HG03175 (cell line): ENCODE results near the gene FAM222A.

Experiments used
- ATAC-seq: cut with Tn5 transposase; IDR thresholded peaks from one replicate; pipeline ENCODE4 v1.9.1; 2021; ENCODE audit warnings: mild to moderate bottlenecking, moderate library complexity; ENCODE audit not compliant: unreplicated experiment

Gene FAM222A

DNA sequence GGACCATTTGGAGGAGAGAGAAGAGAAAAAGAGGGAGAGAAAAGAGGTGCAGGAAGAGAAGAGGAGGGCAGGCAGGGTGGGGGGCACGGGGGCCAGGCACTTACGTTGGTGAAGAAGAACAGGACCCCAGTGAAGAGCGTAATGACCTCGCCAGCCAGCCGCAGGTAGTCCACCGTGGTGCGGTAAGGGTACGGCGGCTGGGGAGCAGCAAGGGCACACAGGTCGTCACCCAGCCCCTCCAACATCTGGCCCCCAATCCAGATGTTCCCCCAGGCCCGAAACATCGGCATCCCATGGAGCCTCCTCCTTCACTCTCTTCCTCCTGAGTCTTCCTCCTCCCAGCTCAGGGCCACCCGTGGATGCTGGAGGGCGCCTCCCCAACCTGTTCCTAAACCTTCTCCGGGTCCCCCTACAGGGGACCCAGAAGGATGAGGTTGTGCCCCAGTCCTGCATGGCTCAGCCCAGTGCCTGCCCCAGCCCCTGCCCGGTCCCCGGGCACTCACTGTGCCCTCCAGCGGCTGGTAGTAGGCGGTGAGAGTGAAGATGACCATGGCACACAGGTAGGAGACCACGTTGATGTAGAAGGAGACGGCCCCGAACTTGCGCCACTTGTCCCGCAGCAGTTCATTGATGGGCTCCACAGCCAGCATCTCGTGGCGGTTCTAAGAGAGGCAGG is 80.3 kb downstream of the FAM222A start:
- no peak for ATAC-seq

DNA sequence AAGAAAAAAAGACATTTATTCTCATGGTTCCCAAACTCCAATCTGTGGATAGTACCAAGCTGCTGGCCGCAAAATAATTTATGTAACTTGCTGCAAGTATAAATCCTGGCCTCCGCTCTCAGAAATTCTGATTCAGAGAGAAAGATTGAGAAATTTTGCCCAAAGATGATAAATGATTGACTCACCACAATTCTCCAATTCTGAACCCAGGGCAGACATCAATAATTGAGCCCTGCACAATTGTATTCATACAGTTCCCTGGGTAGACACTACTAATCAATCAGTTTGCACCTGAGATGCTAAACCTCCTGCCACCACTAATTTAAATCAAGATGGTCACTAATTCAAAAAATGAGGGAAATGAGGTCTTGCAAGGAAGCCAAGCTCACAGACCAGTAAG is 81.4 kb downstream of the FAM222A start:
- ATAC-seq, result no peak

DNA sequence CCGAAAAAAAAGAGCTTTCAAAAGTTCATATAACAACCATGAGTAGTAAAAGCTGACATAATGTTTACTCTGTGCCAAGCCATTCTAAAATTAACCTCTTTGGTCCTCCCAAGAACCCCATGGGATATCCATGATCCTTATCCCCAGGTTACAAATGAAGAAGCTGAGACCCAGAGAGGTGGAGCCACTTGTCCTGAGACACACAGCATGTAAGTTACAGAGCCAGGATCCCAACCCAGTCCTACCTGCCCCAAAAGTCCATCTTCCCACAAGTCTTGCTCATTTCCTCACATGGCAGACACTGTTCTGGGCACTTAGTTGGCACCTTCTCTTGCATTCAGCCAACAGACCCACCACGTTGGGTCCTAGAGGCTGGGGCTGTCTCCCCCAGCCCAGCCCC is 82.4 kb downstream of the FAM222A start:
- ATAC-seq, result no peak

DNA sequence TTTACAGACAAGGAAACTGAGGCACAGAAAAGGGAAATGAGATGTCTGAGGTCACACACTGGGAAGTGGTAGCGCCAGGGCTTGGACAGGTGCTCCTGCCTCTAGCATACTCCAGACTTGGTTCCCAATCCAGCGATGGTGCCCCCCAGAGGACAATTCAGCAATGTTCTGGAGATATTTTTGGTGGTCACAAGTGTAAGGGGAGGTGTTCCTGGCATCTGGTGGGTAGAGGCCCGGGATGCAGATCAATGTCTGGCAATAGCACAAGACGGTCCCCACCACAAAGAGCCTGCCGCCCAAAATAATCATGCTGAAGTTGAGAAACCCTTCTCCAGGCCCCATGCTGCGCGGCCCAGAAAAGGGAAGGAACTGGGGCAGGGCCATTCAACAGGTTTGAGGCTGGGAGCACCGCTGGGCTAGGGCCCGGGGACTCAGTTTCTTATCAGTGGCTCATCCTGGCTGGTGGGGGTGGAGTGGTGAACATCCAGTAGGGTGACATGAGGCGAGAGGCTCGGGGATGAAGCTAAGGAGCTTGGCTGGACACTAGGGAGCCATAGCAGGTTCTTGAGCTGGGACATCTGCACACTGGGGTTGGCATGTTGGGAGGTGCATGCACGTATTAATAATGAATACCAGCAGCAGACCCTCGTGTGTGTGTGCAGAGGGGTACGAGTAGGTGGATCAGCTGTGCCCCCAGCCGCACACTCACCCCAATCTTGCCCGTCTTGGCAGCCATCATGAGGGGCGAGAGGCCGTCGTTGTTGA is 84.5 kb downstream of the FAM222A start:
- no peak for ATAC-seq

DNA sequence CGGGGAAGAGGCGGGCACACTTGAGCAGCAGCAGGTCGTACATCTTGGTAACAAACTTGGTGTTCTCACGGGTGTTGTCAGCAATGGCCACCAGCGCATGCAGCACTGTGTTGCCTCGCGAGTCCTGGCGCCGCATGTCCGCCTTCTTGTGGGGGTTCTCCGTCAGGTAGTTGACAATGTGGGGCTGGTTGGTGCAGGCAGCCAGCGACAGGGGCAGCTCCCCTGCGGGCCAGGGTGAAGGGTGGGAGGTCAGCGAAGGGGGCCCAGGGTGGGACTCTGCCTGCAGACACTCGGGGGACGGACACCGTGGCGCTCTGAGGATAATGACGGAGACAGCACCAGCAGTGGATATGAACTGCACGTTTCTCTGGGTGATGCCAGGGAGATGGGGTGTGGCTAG is 85.1 kb downstream of the FAM222A start:
- ATAC-seq, result no peak

DNA sequence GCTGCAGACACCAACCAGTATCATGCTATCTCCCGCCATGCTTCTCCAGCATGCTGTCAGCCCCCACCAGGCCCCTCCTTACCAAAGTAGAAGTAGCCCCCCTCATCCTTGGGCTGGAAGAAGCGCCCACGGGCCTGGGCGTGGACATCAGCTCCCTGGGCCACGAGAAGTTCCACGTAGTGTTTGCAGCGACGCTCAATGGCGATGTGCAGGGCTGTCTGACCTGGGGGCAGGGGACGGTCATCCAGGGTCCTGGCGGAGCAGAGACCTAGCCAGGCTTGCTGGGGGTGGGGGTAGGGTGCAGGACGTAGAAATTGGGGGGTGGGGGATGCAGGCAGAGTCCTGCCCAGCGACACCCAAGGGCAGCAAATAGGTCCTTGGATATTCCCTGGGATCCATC is 86.9 kb downstream of the FAM222A start:
- ATAC-seq, result no peak

DNA sequence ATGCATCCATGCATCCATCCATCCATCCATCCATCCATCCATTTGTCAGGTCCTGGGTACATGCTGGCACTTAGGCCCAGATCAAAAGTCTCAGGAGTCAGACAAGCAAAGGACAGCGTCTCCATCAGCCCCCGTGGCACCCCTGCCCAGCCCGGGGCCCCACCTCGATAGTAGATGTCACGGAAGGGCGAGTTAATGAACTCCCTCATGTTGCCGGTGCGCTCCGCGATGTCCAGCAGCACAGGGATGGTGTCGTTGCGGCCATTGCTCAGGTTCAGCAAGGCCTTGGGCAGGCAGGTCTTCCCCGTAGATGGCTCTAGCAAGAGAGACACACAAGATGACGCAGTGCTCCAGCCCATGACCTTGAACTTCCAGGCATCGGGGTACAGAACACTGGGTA is 89.2 kb downstream of the FAM222A start:
- ATAC-seq, result no peak

DNA sequence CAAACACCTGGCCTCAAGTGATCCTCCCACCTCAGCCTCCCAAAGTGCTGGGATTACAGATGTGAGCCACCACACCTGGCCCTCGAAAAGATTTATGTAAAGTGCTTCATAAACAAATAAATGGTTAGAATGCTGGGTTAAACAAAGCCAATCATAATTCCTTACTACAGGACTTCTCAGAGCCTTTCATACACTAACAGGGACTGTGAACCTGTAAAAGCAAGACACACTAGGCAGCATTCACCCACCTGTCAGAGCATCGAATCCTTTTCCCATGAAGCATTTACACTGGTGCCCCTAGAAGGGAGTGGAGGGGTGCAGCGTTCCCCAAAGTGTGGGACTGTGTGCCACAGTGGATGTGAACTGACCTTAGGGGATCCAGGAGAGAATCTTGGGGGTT is 90.1 kb downstream of the FAM222A start:
- no peak for ATAC-seq

DNA sequence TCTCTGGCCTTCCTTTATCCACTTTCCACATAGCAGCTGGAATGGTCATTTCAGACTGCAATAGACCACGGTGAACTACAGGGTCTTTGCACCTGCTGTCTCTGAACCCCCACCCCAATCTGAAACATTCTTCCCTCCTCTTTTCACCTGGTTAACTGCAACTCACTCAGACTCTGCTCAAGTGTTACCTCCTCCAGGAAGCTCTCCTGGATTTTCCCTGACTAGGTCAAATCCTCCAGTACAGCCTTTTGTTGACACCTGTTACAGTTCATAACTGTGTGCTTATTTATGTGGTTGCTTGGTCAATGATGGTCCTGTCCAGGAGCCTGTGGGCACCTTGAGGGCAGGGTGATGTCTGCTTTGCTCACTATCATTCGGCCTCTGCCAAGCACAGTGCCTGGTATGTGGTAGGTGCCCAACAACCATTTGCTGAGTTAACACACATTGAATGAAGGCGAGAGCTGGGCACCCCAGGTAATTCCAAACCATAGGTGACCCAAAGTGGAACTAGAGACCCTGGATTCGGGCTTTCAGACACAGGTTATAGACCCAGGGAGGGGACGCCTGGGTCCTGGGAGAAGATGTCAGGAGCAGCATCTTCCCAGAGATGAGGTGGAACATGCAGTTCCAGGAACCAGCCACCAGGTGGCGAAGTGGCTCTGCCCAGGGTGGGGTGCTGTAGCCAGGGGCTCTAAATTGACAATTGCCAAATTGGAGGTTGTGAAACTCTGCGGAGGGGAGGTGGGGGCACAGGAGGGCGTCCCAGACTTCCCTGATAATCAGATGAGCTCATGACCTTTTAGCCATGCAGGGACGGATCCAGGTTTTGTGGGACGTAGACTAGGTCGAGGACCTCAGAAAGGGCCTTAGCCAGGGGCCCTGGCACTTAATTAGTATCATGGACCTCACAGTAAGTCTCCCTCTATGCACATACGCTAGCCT is 91.5 kb downstream of the FAM222A start:
- ATAC-seq, result no peak

DNA sequence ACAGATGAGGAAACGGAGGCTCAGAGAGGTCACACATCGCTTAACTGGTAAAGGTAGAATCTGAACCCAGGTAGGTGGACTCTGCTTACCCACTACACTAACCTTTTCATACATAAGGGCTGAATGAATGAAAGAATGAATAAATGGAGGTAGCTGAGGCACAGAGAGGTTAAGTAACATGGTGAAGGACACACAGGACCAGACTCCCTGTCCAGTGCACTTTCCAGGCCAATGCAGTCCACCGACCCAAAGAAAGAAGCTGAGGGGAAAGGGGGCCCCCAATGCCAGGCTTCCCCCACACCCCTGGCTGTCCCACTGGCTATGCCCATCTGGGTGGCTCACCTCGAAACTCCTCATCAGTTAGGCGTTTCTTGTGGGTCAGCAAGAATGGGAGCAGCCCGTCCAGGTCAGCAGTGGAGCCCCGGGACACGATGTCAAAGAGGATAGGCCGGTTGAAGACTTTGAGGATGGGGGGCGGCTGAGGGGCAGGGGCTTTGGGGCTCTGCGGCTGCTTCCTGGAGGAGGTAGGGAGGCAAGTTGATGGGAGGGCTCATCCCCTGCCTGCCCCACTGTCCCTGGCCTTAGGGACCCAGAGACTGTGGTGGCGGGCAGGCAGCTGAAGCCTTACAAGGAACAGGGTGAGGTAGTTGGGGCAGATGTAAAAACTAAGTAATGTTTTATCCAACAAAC is 94.5 kb downstream of the FAM222A start:
- ATAC-seq, result no peak

DNA sequence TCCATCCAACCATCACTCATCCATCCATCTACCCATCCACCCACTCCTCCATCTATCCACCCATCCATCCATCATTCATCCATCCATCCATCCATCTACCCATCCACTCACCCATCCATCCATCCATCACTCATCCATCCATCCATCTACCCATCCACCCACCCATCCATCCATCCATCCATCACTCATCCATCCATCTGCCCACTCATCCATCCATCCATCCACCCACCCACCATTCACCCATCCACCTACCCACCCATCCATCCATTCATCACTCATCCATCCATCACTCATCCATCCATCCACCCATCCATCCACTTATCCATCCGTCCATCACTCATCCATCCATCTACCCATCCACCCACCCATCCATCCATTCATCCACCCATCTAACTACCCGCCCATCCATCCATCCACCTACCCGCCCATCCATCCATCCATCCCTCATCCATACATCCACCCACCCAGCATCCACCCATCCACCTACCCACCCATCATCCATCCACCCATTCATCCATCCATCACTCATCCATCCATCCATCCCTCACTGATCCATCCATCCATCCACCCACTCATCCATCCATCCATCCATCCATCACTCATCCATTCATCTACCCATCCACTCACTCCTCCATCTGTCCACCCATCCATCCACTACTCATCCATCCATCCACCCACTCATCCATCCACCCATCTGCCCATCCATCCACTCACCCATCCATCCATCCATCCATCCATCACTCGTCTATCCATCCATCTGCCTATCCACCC is 95.4 kb downstream of the FAM222A start:
- ATAC-seq, result no peak

DNA sequence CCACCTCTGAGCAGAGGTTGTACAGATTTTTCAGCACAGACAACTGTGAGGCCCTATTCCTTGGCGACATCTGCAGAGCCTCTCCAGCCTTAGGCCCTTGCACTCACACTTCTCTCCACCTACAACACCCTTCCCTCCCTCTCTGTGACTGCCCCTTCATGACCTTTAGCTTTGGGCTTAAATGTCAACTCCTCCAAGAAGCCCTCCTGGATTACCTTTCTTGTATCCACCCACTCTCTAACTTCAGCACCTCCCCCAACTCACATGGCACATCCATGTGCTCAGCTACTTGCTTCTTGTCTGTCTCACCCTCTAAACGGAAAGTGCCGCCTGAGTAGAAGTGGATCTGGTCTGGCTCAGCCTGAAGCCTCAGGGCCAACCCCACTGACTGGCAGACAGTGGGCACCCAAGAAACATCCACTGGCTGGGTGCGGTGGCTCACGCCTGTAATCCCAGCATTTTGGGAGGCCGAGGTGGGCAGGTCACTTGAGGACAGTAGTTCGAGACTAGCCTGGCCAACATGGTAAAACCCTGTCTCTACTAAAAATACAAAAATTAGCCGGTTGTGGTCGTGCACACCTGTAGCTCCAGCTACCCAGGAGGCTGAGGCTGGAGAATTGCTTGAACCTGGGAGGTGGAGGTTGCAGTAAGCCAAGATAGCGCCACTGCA is 97.5 kb downstream of the FAM222A start:
- ATAC-seq, result no peak

DNA sequence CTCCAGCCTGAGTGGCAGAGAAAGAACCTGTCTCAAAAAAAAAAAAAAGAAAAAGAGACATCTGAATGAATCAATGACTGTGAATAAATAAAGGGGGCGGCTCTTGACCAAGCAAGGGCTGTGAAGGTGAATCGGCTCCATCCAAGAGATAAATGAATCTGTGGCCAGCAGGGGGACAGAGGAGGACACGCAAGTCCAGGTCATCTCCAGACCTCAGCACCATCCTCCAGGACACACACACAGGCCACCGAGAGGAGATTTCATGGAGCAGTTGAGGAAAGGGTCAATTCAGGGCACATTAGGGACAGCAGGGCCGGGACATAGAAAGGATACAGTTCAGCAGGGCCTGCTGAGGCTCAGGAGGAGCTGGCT is 98.0 kb downstream of the FAM222A start:
- ATAC-seq, result no peak

DNA sequence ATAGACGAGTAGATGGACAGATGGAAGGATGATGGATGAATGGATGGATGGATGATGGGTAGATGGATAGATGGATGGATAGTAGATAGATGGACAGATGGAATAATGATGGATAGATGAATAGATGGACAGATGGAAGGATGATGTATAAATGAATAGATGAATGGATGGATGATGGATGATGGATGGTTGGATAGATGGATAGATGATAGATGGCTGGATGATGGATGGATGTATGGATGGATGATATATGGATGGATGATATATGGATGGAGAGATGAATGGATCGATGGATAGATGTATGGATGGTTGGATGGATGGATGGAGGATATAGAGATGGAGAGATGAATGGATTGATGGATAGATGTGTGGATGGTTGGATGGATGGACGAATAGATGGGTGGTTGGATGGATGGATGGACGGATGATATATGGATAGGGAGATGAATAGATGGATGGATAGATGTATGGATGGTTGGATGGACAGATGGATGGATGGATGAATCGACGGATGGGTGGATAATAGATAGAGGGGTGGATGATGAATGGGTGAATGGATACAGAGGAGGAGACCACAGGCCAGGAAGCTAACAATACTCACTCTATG is 100.3 kb downstream of the FAM222A start:
- no peak for ATAC-seq

DNA sequence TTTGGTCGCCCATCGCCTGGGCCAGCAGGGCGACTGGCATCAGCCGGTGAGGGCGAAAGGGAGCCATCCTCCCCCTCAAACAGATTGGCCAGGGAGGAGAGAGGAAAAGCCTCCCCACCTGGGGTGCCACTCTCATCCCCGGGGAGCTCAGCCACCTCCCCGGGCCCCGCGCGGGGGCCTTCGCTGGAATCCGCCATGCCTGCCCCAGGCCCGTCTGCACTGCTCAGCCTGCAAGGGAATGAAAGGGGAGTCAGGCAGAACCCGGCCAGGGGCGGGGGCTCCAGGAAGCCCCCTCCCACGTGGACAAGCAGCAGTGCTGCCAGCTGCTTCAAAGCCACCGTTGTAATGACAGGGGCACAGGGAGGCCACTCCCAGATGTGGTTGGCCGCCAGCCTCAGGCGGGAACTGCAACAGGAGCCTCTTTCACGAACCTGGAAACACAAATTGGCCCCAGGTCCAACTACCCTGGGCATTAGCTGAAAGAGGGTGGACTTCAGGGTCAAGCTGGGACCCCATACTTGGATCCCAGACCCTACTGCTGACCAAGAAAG is 101.0 kb downstream of the FAM222A start:
- ATAC-seq, result no peak

DNA sequence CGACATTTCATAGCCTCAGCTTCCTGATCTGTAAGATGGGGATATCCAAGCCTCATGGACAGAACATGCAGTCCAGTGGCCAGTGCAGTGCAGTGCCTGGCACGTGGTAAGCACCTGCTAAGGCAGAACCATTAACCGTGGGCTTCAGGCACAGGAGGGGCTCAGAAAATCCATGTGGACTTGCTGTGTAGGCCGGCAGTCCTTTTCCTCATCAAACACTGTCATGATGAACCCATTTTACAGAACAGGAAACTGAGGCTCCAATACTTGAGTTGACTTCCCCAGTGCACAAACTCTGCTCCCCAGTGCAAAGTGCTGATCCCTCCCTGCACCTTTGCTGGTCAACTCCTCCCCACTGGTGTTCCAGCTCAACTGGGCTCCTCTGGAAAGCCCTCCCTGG is 101.6 kb downstream of the FAM222A start:
- no peak for ATAC-seq

DNA sequence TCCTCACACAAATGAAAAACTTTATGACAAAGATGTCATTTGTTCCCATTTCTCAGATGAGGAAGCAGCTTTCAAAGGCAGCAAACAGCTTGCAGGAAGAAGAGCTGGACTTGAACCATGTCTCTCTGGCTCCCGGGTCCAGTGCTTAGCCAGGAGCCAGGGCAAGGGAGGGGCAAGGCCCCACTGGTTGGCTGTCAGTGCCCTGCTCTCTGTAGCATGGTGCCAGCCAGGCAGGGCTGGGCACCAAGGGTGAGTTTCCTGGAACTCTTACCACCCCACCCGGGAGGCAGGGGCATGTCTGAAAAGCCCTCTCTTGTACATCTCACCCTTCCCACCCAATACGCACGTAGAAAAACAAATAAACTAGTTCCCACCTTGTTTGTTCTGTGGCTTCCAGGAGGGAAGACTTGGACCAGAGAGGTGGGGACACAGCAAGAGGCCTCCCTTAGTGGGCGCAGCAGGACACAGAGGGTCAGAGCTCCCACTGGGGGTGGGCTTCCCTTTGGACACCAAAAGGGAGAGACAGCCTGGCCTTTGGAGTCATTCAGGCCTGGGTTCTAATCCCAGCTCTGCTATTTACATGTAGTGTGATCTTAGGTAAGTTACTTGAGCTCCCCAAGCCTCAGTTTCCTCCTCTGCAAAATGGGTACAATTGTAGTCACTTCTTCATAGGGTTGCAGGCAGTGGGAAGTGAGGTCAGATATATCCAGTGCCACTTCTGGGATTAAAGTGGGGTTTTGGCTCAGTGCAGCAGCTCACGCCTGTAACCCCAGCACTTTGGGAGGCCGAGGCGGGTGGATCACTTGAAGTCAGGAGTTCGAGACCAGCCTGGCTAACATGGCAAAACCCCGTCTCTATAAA is 102.4 kb downstream of the FAM222A start:
- ATAC-seq, result no peak

DNA sequence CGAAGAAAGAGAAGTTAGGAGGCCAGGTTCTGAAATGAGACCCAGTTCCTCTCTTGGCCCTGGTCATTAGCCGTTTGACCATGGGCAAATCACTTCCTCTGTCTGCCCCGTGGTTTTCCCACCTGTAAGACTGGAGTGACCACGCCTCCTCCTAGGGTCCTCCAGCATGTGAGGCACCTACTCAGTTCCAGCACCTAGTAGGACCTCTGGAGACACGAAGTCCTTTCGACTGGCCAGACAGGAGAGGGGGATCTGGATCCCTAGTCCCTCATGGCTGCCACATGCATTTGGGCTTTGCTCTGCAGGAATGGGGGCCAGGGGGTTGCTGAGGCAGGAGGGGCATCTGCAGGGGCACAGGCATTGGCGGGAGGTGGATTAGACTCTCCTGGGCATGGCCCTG is 103.2 kb downstream of the FAM222A start:
- no peak for ATAC-seq
